Measurements from ENCODE around the gene CDADC1. TPM values are rescaled to one million over a fixed set of nuclear protein-coding genes. Genes with fewer than 3 reads are reported as not detected.

The CDADC1 gene
- total RNA-seq (2022; extraction: Qiagen RNA extraction; ENCODE audit: low read depth): 6.2 to 9.0 TPM (median 8.2 TPM) in 5 replicates

DNA sequence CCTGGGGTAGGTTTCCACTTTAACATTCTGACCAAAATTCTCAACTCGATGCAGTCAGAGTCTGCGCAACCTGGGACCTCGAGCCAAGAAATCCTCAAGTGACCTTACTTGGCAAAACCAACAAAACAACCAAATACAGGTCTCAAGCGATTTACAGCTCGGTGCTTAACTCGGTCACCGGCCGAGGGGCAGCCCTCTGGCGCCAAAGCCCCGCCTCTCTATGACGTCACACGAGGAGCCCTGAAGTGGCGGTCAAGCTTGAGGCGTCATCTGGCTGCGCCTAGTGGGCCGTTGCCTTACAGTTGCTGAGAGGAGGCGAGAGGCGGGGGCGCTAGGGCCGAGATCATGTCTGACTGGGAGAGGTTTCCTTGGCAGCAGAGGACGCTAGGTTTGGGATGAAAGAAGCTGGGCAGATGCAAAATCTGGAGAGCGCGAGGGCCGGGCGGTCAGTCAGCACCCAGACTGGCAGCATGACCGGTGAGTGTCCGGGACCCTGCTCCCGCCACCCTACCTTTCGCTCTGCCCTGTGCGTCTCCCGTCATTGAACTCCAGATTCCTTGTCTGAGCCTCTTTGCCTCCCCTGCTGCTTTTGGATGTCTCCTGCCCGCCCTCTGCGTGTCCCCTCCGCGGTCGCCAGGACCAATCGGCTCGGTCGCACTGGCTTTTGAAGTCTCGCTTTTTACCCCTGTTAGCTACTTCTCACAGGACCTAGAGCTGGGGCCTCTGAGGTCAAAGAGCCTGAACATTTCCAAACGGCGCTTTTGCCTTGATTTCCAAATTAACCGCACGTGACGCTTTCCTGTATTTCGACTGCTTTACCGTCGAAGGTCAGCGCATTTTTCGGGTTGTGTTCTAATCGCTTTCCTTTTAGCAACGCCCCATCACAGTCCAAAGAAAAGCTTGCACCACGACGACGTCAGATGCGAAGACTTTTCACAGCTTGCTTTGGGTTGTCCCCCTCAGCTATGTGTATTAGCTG lies at the start of gene CDADC1:
Gene CDADC1, plus strand, starts transcription at position 283 of the 979 bp plus-strand sequence. Its CDS starts 113 bp downstream, at position 396.

DNA sequence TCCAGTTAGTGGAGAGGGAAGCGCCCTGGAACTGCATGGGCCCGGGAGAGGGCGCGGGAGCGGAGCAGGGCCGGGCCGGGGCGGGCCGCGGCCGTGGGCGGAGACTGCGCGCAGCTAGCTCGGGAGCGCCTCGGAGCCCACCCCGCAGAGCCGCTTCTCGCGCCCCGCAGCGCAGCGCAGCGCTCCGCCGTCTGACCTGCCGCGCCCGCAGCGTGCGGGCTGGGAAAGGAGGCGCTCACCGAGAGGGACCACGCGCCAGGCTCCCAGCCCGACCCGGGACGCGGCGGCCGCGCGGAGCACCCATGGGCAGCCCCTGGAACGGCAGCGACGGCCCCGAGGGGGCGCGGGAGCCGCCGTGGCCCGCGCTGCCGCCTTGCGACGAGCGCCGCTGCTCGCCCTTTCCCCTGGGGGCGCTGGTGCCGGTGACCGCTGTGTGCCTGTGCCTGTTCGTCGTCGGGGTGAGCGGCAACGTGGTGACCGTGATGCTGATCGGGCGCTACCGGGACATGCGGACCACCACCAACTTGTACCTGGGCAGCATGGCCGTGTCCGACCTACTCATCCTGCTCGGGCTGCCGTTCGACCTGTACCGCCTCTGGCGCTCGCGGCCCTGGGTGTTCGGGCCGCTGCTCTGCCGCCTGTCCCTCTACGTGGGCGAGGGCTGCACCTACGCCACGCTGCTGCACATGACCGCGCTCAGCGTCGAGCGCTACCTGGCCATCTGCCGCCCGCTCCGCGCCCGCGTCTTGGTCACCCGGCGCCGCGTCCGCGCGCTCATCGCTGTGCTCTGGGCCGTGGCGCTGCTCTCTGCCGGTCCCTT lies 27.5 kb upstream of the CDADC1 start, which contains the start of gene MLNR:
Gene MLNR, plus strand, starts transcription at position 303 of the 820 bp plus-strand sequence. Its CDS starts 0 bp downstream, at position 303.

Other genes with a start within 250 kb of the CDADC1 start
- 0.21 to 0.70 TPM (median 0.23 TPM) in 5 replicates for gene MLNR, start 27.6 kb upstream of the CDADC1 start, total RNA-seq (2022; extraction: Qiagen RNA extraction; ENCODE audit: low read depth)
- gene CAB39L, start 196.1 kb downstream of the CDADC1 start, total RNA-seq (2022; extraction: Qiagen RNA extraction; ENCODE audit: low read depth): 2.0 to 2.4 TPM (median 2.2 TPM) in 5 replicates
- 1.6 to 2.1 TPM (median 1.9 TPM) in 5 replicates for gene SETDB2, start 196.3 kb downstream of the CDADC1 start, total RNA-seq (2022; extraction: Qiagen RNA extraction; ENCODE audit: low read depth)
- 6.4 to 8.1 TPM (median 7.0 TPM) in 5 replicates for gene PHF11, start 248.0 kb downstream of the CDADC1 start, total RNA-seq (2022; extraction: Qiagen RNA extraction; ENCODE audit: low read depth)

All from A549 treated with CpdA at 1 μM for 4 hours (cell line).